HepG2 (cell line): ENCODE measurements around the gene DPM2. TPM values are rescaled to one million over a fixed set of nuclear protein-coding genes. Genes with fewer than 3 reads are reported as not detected.
A peak's percentile ranks its signal among the peaks of the same experiment; 100 is the strongest.

Source experiments
- ARID5B ChIP-seq: IDR thresholded peaks from 2 replicates; pipeline ENCODE4 v1.4.0; 2020; ENCODE audit warnings: mild to moderate bottlenecking, missing genetic modification reagents
- ATM ChIP-seq: fragments of 450-650 bp; IDR thresholded peaks from 2 replicates; pipeline ENCODE4 v1.7.1; 2017; ENCODE audit warnings: mild to moderate bottlenecking, borderline replicate concordance
- E2F1 ChIP-seq: sonication (generic); formaldehyde crosslinking; IDR thresholded peaks from 2 replicates; pipeline ENCODE4 v1.5.0; 2020; ENCODE audit warnings: missing genetic modification reagents
- EP300 ChIP-seq, 3 experiments: sonication (generic) in 1 of 3; formaldehyde crosslinking in 1 of 3; IDR thresholded peaks; 2 replicates each; pipeline versions ENCODE4 v1.5.1 to v1.6.1; 2011 to 2020; ENCODE audit warnings: low read depth in 2 of 3, low read length in 2 of 3, borderline replicate concordance in 1 of 3, improper control_type of control experiment in 1 of 3, mild to moderate bottlenecking in 1 of 3, missing genetic modification reagents in 1 of 3, moderate library complexity in 1 of 3
- FIP1L1 ChIP-seq: fragments of 200-400 bp; formaldehyde crosslinking; IDR thresholded peaks from 2 replicates; pipeline ENCODE4 v1.6.1; 2018; ENCODE audit warnings: low read depth, mild to moderate bottlenecking, low read length, moderate library complexity, borderline replicate concordance; ENCODE audit not compliant: insufficient read depth
- FOXM1 ChIP-seq: sonication (generic); formaldehyde crosslinking; IDR thresholded peaks from 2 replicates; pipeline ENCODE4 v1.5.0; 2020; ENCODE audit warnings: missing genetic modification reagents
- GATAD2A ChIP-seq: IDR thresholded peaks from 2 replicates; pipeline ENCODE4 v1.6.1; 2016
- HOXA3 ChIP-seq: sonication (generic); formaldehyde crosslinking; IDR thresholded peaks from 2 replicates; pipeline ENCODE4 v1.5.0; 2020; ENCODE audit warnings: missing genetic modification reagents
- HOXA7 ChIP-seq: sonication (generic); formaldehyde crosslinking; IDR thresholded peaks from 2 replicates; pipeline ENCODE4 v1.8.1; 2022; ENCODE audit warnings: mild to moderate bottlenecking, missing genetic modification reagents, moderate library complexity
- KLF9 ChIP-seq: IDR thresholded peaks from 2 replicates; pipeline ENCODE4 v1.6.1; 2016; ENCODE audit warnings: low read depth
- MIER3 ChIP-seq: IDR thresholded peaks from 2 replicates; pipeline ENCODE4 v1.6.1; 2016; ENCODE audit warnings: missing compliant biosample characterization, borderline replicate concordance
- MXI1 ChIP-seq: IDR thresholded peaks from 3 replicates; pipeline ENCODE4 v1.6.1; 2012; ENCODE audit warnings: low read depth, low read length, inconsistent platforms, borderline replicate concordance
- NFKB2 ChIP-seq: sonication (generic); formaldehyde crosslinking; IDR thresholded peaks from 2 replicates; pipeline ENCODE4 v1.4.0; 2020; ENCODE audit warnings: missing genetic modification reagents, borderline replicate concordance
- PAWR ChIP-seq: sonication (generic); formaldehyde crosslinking; IDR thresholded peaks from 2 replicates; pipeline ENCODE4 v1.4.0; 2020; ENCODE audit warnings: missing genetic modification reagents, mild to moderate bottlenecking, borderline replicate concordance
- RAD21 ChIP-seq: fragments of 450-650 bp; formaldehyde crosslinking; IDR thresholded peaks from 2 replicates; pipeline ENCODE4 v1.5.0; 2020; ENCODE audit warnings: mild to moderate bottlenecking
- RXRB ChIP-seq: IDR thresholded peaks from 2 replicates; pipeline ENCODE4 v1.6.1; 2016; ENCODE audit warnings: borderline replicate concordance, missing genetic modification reagents, missing compliant biosample characterization
- SOX13 ChIP-seq, 3 experiments: fragments of 450-650 bp in 1 of 3; sonication (generic) in 1 of 3; formaldehyde crosslinking in 1 of 3; IDR thresholded peaks in 2 of 3; conservative IDR thresholded peaks in 1 of 3; 2 replicates each; pipeline versions ENCODE4 v1.5.0 to v1.6.1; 2016 to 2020; ENCODE audit warnings: antibody characterized with exemption in 1 of 3, mild to moderate bottlenecking in 1 of 3, missing compliant biosample characterization in 1 of 3, missing genetic modification reagents in 1 of 3, moderate library complexity in 1 of 3
- SOX5 ChIP-seq: IDR thresholded peaks from 2 replicates; pipeline ENCODE4 v1.6.1; 2016; ENCODE audit warnings: borderline replicate concordance
- U2AF1 ChIP-seq: fragments of 200-400 bp; formaldehyde crosslinking; optimal IDR thresholded peaks from 2 replicates; pipeline ENCODE3; 2017; ENCODE audit warnings: mild to moderate bottlenecking, low read depth, low read length
- ZBTB1 ChIP-seq: sonication (generic); formaldehyde crosslinking; IDR thresholded peaks from 2 replicates; pipeline ENCODE4 v1.4.0; 2020; ENCODE audit warnings: missing genetic modification reagents, borderline replicate concordance
- ZNF121 ChIP-seq: sonication (generic); formaldehyde crosslinking; IDR thresholded peaks from 2 replicates; pipeline ENCODE4 v1.5.0; 2020; ENCODE audit warnings: mild to moderate bottlenecking, missing genetic modification reagents
- ZNF180 ChIP-seq: sonication (generic); formaldehyde crosslinking; IDR thresholded peaks from 2 replicates; pipeline ENCODE4 v1.4.0; 2020; ENCODE audit warnings: low read depth, missing genetic modification reagents, borderline replicate concordance
- ZNF296 ChIP-seq: sonication (generic); formaldehyde crosslinking; conservative IDR thresholded peaks from 2 replicates; pipeline ENCODE4 v1.5.0; 2020; ENCODE audit warnings: mild to moderate bottlenecking, missing genetic modification reagents
- ZNF451 ChIP-seq: sonication (generic); formaldehyde crosslinking; IDR thresholded peaks from 2 replicates; pipeline ENCODE4 v1.5.0; 2020; ENCODE audit warnings: mild to moderate bottlenecking, missing genetic modification reagents
- ZNF569 ChIP-seq: sonication (generic); formaldehyde crosslinking; IDR thresholded peaks from 2 replicates; pipeline ENCODE4 v1.5.0; 2020; ENCODE audit warnings: mild to moderate bottlenecking, missing genetic modification reagents, moderate library complexity, borderline replicate concordance
- ZNF615 ChIP-seq: sonication (generic); formaldehyde crosslinking; IDR thresholded peaks from 2 replicates; pipeline ENCODE4 v1.5.0; 2020; ENCODE audit warnings: mild to moderate bottlenecking, missing genetic modification reagents, borderline replicate concordance
- ZNF660 ChIP-seq: sonication (generic); formaldehyde crosslinking; IDR thresholded peaks from 2 replicates; pipeline ENCODE4 v1.5.1; 2020; ENCODE audit warnings: mild to moderate bottlenecking, low read depth, missing genetic modification reagents, borderline replicate concordance
- ZNF713 ChIP-seq: sonication (generic); formaldehyde crosslinking; IDR thresholded peaks from 2 replicates; pipeline ENCODE4 v1.4.0; 2020; ENCODE audit warnings: mild to moderate bottlenecking, missing genetic modification reagents
- polyA plus RNA-seq, 8 experiments: library from polyadenylated mRNA; depleted of rRNA in 3 of 8; stranded (reverse) in 7 of 8; unstranded in 1 of 8; fragments of >200 nt; fragmentation: Illumina TruSeq in 4 of 8; extraction: Trizol in 4 of 8; gene quantifications; 2 replicates each; pipeline versions ENCODE4 v1.2.1 to v1.2.3, GENCODE V29; 2011 to 2016; ENCODE audit warnings: low read depth in 4 of 8, missing spikeins in 1 of 8, mixed read lengths in 1 of 8; ENCODE audit not compliant: insufficient read depth in 1 of 8
- total RNA-seq, 5 experiments: library from RNA; depleted of rRNA; stranded (reverse); fragments of >200 nt; fragmentation: Illumina TruSeq; extraction: Trizol; gene quantifications; 2 replicates each; pipeline ENCODE4 v1.2.3, GENCODE V29; 2016; ENCODE audit warnings: low read depth in 1 of 5

The DPM2 gene
- total and polyA plus RNA-seq, 2 of the 13 experiments (the other 11 are each of a cell fraction or from before 2014, with no cell fraction given): 24.8 to 35.3 TPM

- TF ChIP-seq ARID5B (CRISPR knock-in tag) (no peak; the same call in 1 of the 2 replicates), ZNF660 (CRISPR knock-in tag) (no peak), ZNF713 (no peak), HOXA3 (CRISPR knock-in tag) (peak; percentile 72), ZNF296 (CRISPR knock-in tag) (no peak), RXRB (CRISPR knock-in tag) (0 out of 2 replicates have a peak, but pooled peaks have one; percentile 27), ZNF121 (no peak), ZNF569 (CRISPR knock-in tag) (no peak), EP300 (IDR thresholded peaks at IDR 0.05; ENCODE audit: low read depth in 2 of 2, low read length in 2 of 2) (no peak), EP300 (CRISPR knock-in tag; IDR thresholded peaks at IDR 0.05; ENCODE audit: borderline replicate concordance) (no peak), U2AF1 (no peak), ZNF615 (CRISPR knock-in tag) (no peak), ZBTB1 (CRISPR knock-in tag) (no peak), KLF9 (CRISPR knock-in tag) (no peak), MXI1 (peak; percentile 30; the same call in 1 of the 3 replicates), MIER3 (CRISPR knock-in tag) (no peak), E2F1 (CRISPR knock-in tag) (no peak), RAD21 (peak; percentile 91), FOXM1 (CRISPR knock-in tag) (no peak), FIP1L1 (no peak), PAWR (CRISPR knock-in tag) (no peak), GATAD2A (peak; percentile 50; the same call in 1 of the 2 replicates), SOX13 (IDR thresholded peaks at IDR 0.05) (no peak), SOX13 (CRISPR knock-in tag; conservative IDR thresholded peaks at IDR 0.05 in 1 of 2, IDR thresholded peaks at IDR 0.05 in 1 of 2) (no peak), HOXA7 (CRISPR knock-in tag) (no peak), SOX5 (CRISPR knock-in tag) (peak; percentile 25; the same call in 1 of the 2 replicates), ATM (no peak), ZNF451 (CRISPR knock-in tag) (no peak), ZNF180 (CRISPR knock-in tag) (no peak), NFKB2 (no peak)
These were observed 6.1 kb upstream of the DPM2 start (continued) for GRCh38 chr9:127943731-127944144.
